A673 (cell line): Measurements from ENCODE around the gene CBX7.

Experiments used
- EZH2 ChIP-seq: fragments of 200-600 bp; sonication (generic); IDR thresholded peaks from 2 replicates; pipeline ENCODE4 v1.6.1; 2017; ENCODE audit warnings: borderline replicate concordance, low read depth, mild to moderate bottlenecking, mixed read lengths, antibody characterized with exemption, low read length; ENCODE audit not compliant: poor library complexity, severe bottlenecking
- TF ChIP-seq, protein P1 (sequence below): fragments of 300-800, 200-600 bp; sonication (generic); conservative IDR thresholded peaks from 2 replicates; pipeline ENCODE4 v1.5.1; 2017; ENCODE audit warnings: low read depth, mild to moderate bottlenecking, antibody characterized with exemption, low read length, moderate library complexity, mixed read lengths

DNA sequence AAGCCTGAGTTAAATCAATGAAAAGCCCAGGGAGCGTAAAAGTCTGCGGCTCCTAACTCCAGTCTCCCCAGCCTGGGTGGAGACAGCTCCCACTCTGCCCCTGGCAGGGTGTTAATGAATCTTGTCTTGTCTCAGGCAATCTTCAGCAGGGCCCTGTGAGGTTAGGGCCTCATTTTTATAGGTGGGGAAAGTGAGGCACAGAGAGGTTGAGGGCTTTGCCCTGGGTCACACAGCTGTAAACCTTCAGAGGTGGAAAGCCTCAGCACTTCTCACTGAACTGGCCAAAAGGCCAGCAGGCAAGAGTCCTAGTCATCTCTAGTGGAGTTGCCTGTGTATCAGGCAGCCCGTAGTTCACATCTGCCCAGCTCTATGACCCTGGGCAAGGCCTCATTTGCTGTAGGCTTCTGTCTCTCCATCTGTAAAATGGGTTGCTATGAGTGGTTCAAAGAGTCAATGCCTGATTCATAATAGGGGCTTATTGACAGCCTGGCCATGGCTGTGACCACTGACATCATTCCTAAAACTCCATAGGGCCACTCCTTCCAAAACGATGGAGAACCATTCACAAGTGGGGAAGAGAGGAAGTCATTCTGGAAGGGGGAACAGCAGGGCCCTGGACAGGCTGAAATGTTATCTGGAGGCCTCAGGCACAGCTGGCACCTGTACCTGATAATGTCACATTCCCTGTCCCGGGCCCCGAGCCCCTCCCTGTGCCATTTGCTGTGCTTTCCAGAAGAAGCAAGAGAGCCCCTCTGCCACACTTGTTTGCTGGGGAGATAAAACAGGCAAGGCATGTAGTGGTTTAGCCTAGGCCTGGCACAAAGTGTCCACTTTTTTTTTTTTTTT, 6.0 kb downstream of the CBX7 start:
- TF ChIP-seq, protein P1, sequence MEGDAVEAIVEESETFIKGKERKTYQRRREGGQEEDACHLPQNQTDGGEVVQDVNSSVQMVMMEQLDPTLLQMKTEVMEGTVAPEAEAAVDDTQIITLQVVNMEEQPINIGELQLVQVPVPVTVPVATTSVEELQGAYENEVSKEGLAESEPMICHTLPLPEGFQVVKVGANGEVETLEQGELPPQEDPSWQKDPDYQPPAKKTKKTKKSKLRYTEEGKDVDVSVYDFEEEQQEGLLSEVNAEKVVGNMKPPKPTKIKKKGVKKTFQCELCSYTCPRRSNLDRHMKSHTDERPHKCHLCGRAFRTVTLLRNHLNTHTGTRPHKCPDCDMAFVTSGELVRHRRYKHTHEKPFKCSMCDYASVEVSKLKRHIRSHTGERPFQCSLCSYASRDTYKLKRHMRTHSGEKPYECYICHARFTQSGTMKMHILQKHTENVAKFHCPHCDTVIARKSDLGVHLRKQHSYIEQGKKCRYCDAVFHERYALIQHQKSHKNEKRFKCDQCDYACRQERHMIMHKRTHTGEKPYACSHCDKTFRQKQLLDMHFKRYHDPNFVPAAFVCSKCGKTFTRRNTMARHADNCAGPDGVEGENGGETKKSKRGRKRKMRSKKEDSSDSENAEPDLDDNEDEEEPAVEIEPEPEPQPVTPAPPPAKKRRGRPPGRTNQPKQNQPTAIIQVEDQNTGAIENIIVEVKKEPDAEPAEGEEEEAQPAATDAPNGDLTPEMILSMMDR, result no peak
- TF ChIP-seq EZH2, result no peak
